Parathyroid adenoma (tissue), 2 donors: ENCODE measurements around the gene TINAGL1.
A peak's percentile ranks its signal among the peaks of the same experiment; 100 is the strongest.

ENCODE experiments used
- H2AFZ ChIP-seq: fragments of 300-600 bp; sonication (generic); one replicate; pipeline ENCODE4 v1.7.0; 2017; ENCODE audit warnings: antibody characterized with exemption, mild to moderate bottlenecking
- H3K27ac ChIP-seq: fragments of 300-600 bp; sonication (generic); one replicate; pipeline ENCODE4 v1.7.0; 2017
- H3K27me3 ChIP-seq: fragments of 300-600 bp; sonication (generic); one replicate; pipeline ENCODE4 v1.7.0; 2017; ENCODE audit warnings: low read length; ENCODE audit not compliant: control insufficient read depth, insufficient read depth
- H3K36me3 ChIP-seq: fragments of 300-600 bp; sonication (generic); one replicate; pipeline ENCODE4 v1.7.0; 2017; ENCODE audit warnings: low read length; ENCODE audit not compliant: control insufficient read depth, insufficient read depth
- H3K4me1 ChIP-seq: fragments of 300-600 bp; sonication (generic); one replicate; pipeline ENCODE4 v1.7.0; 2017; ENCODE audit warnings: control low read depth
- H3K4me2 ChIP-seq: fragments of 300-600 bp; sonication (generic); one replicate; pipeline ENCODE4 v1.7.0; 2017; ENCODE audit warnings: low read length
- H3K4me3 ChIP-seq: fragments of 300-600 bp; sonication (generic); one replicate; pipeline ENCODE4 v1.7.0; 2017; ENCODE audit warnings: low read depth, low read length
- H3K79me2 ChIP-seq: fragments of 300-600 bp; sonication (generic); one replicate; pipeline ENCODE4 v1.7.0; 2017; ENCODE audit warnings: control low read depth
- H3K9ac ChIP-seq: fragments of 300-600 bp; sonication (generic); one replicate; pipeline ENCODE4 v1.7.0; 2017; ENCODE audit warnings: mild to moderate bottlenecking
- H3K9me3 ChIP-seq: fragments of 300-600 bp; sonication (generic); one replicate; pipeline ENCODE4 v1.7.0; 2017; ENCODE audit warnings: low read length; ENCODE audit not compliant: control insufficient read depth
- CTCF ChIP-seq: fragments of 300-600 bp; sonication (generic); IDR thresholded peaks from one replicate; pipeline ENCODE4 v1.7.0; 2017; ENCODE audit warnings: antibody characterized with exemption, mild to moderate bottlenecking
- donor health status: primary hyperparathyroidism.

Gene TINAGL1

GRCh38 chr1:31548534-31548906 lies 27.8 kb upstream of the TINAGL1 start:
- Histone ChIP-seq H3K27me3 (no peaks in the 10 kb centered on the region), H3K36me3 (no peaks in the 10 kb centered on the region), H3K4me3 (no peak overlapping the region), H3K4me2 (no peak overlapping the region), H3K4me1 (no peaks in the 10 kb centered on the region), H3K27ac (no peak overlapping the region), H3K9ac (no peak overlapping the region), H3K9me3 (no peaks in the 10 kb centered on the region), H3K79me2 (no peaks in the 10 kb centered on the region), H2AFZ (peak overlapping the region; percentile 80)
- TF ChIP-seq CTCF, result no peak

- no peaks in the 10 kb centered on the region for H3K4me1 ChIP-seq
- H3K27me3 ChIP-seq, result no peaks in the 10 kb centered on the region
- H3K4me3 ChIP-seq, result peak overlapping the region; percentile 28
- H3K79me2 ChIP-seq, result no peaks in the 10 kb centered on the region
- peak overlapping the region; percentile 80 for H2AFZ ChIP-seq
- TF ChIP-seq CTCF, result peak; percentile 84
- H3K9ac ChIP-seq, result no peak overlapping the region
- H3K36me3 ChIP-seq, result no peaks in the 10 kb centered on the region
- H3K4me2 ChIP-seq, result peak overlapping the region; percentile 52
- no peaks in the 10 kb centered on the region for H3K9me3 ChIP-seq
- no peak overlapping the region for H3K27ac ChIP-seq
Observed at GRCh38 chr1:31548907-31549808, 27.2 kb upstream of the TINAGL1 start.

- no peaks in the 10 kb centered on the region for H3K9me3 ChIP-seq
- H3K9ac ChIP-seq, result no peak overlapping the region
- TF ChIP-seq CTCF, result no peak
- H3K4me2 ChIP-seq, result peak overlapping the region; percentile 52
- no peak overlapping the region for H3K27ac ChIP-seq
- peak overlapping the region; percentile 80 for H2AFZ ChIP-seq
- H3K4me3 ChIP-seq, result no peak overlapping the region
- H3K27me3 ChIP-seq, result no peaks in the 10 kb centered on the region
- no peaks in the 10 kb centered on the region for H3K36me3 ChIP-seq
- H3K79me2 ChIP-seq, result no peaks in the 10 kb centered on the region
- no peaks in the 10 kb centered on the region for H3K4me1 ChIP-seq
Observed at GRCh38 chr1:31549809-31550620, 26.3 kb upstream of the TINAGL1 start.

GRCh38 chr1:31551208-31551607 lies 25.1 kb upstream of the TINAGL1 start:
- no peaks in the 10 kb centered on the region for H3K27me3 ChIP-seq
- TF ChIP-seq CTCF, result no peak
- H3K4me2 ChIP-seq, result no peak overlapping the region
- H3K9me3 ChIP-seq, result no peaks in the 10 kb centered on the region
- H3K9ac ChIP-seq, result no peak overlapping the region
- H3K36me3 ChIP-seq, result no peaks in the 10 kb centered on the region
- no peaks in the 10 kb centered on the region for H3K4me1 ChIP-seq
- no peak overlapping the region for H3K27ac ChIP-seq
- no peak overlapping the region for H3K4me3 ChIP-seq
- no peak overlapping the region for H2AFZ ChIP-seq
- no peaks in the 10 kb centered on the region for H3K79me2 ChIP-seq
